Muscle layer of colon (tissue), 2 donors: ENCODE results near the gene AUTS2.

Experiments
- H3K27ac ChIP-seq: one replicate; pipeline ENCODE4 v1.7.0; 2013; ENCODE audit warnings: low read depth, mild to moderate bottlenecking, low read length, moderate library complexity
- H3K27me3 ChIP-seq, 2 donors: one replicate each; pipeline ENCODE4 v1.7.0; 2013; ENCODE audit warnings: low read length in 2 of 2, mild to moderate bottlenecking in 2 of 2; ENCODE audit not compliant: insufficient read depth in 2 of 2, control insufficient read depth in 1 of 2
- H3K36me3 ChIP-seq: one replicate; pipeline ENCODE4 v1.7.0; 2013; ENCODE audit warnings: mild to moderate bottlenecking, low read length; ENCODE audit not compliant: insufficient read depth
- H3K4me1 ChIP-seq: one replicate; pipeline ENCODE4 v1.7.0; 2013; ENCODE audit warnings: mild to moderate bottlenecking, low read length; ENCODE audit not compliant: insufficient read depth
- H3K4me3 ChIP-seq, 2 donors: one replicate each; pipeline ENCODE4 v1.7.0; 2013; ENCODE audit warnings: low read length in 2 of 2, low read depth in 1 of 2, mild to moderate bottlenecking in 1 of 2, moderate library complexity in 1 of 2
- H3K9ac ChIP-seq: one replicate; pipeline ENCODE4 v1.7.0; 2013; ENCODE audit warnings: low read length
- H3K9me3 ChIP-seq: one replicate; pipeline ENCODE4 v1.7.0; 2013; ENCODE audit warnings: mild to moderate bottlenecking, low read length
- donor health status: abdominal sarcoma.
- donor health status: Adenocarcinoma of cecum.

AUTS2 gene

GRCh38 chr7:70512761-70513160, 914.5 kb downstream of the AUTS2 start:
- no peaks in the 10 kb centered on the region for H3K4me1 ChIP-seq
- H3K9me3 ChIP-seq = no peaks in the 10 kb centered on the region

GRCh38 chr7:70520611-70521010, 922.3 kb downstream of the AUTS2 start:
- Histone ChIP-seq H3K36me3 (no peaks in the 10 kb centered on the region), H3K4me1 (peaks cover 6% of the 10 kb centered on the region), H3K9me3 (no peaks in the 10 kb centered on the region), H3K9ac (no peak overlapping the region), H3K27me3 (no peaks in the 10 kb centered on the region), H3K4me3 (no peak overlapping the region), H3K27ac (no peak overlapping the region)

More at GRCh38 chr7:70512761-70513160, 914.5 kb downstream of the AUTS2 start:
- no peak overlapping the region for H3K4me3 ChIP-seq
- no peak overlapping the region for H3K9ac ChIP-seq
- H3K36me3 ChIP-seq = no peaks in the 10 kb centered on the region
- H3K27me3 ChIP-seq = no peaks in the 10 kb centered on the region
- no peak overlapping the region for H3K27ac ChIP-seq

- Histone ChIP-seq H3K4me1 (peaks cover 6% of the 10 kb centered on the region), H3K9ac (no peak overlapping the region), H3K36me3 (no peaks in the 10 kb centered on the region), H3K4me3 (no peak overlapping the region), H3K27me3 (no peaks in the 10 kb centered on the region), H3K9me3 (no peaks in the 10 kb centered on the region), H3K27ac (no peak overlapping the region)
These were observed 925.1 kb downstream of the AUTS2 start for GRCh38 chr7:70523249-70523988.

- Histone ChIP-seq H3K9ac (no peak overlapping the region), H3K9me3 (no peaks in the 10 kb centered on the region), H3K4me1 (peaks cover 6% of the 10 kb centered on the region), H3K27me3 (no peaks in the 10 kb centered on the region), H3K27ac (no peak overlapping the region), H3K4me3 (no peak overlapping the region), H3K36me3 (no peaks in the 10 kb centered on the region)
These were observed 925.7 kb downstream of the AUTS2 start for GRCh38 chr7:70523989-70524351.

GRCh38 chr7:70525991-70526390, 927.7 kb downstream of the AUTS2 start:
- Histone ChIP-seq H3K9me3 (no peaks in the 10 kb centered on the region), H3K27ac (no peak overlapping the region), H3K36me3 (no peaks in the 10 kb centered on the region), H3K4me3 (no peak overlapping the region), H3K4me1 (peaks cover 6% of the 10 kb centered on the region), H3K9ac (no peak overlapping the region), H3K27me3 (no peaks in the 10 kb centered on the region)

- Histone ChIP-seq H3K36me3 (no peaks in the 10 kb centered on the region), H3K27ac (no peak overlapping the region)
These were observed 929.3 kb downstream of the AUTS2 start for GRCh38 chr7:70527520-70528115.

GRCh38 chr7:70529436-70529835, 931.2 kb downstream of the AUTS2 start:
- no peaks in the 10 kb centered on the region for H3K36me3 ChIP-seq
- H3K9me3 ChIP-seq = no peaks in the 10 kb centered on the region
- H3K9ac ChIP-seq = no peak overlapping the region
- H3K27me3 ChIP-seq = no peaks in the 10 kb centered on the region
- H3K4me1 ChIP-seq = no peaks in the 10 kb centered on the region
- no peak overlapping the region for H3K27ac ChIP-seq
- no peak overlapping the region for H3K4me3 ChIP-seq

More at GRCh38 chr7:70527520-70528115, 929.3 kb downstream of the AUTS2 start:
- Histone ChIP-seq H3K9ac (no peak overlapping the region), H3K27me3 (no peaks in the 10 kb centered on the region), H3K4me1 (peaks cover 6% of the 10 kb centered on the region), H3K9me3 (no peaks in the 10 kb centered on the region), H3K4me3 (no peak overlapping the region)

- Histone ChIP-seq H3K27ac (no peak overlapping the region), H3K36me3 (no peaks in the 10 kb centered on the region), H3K27me3 (no peaks in the 10 kb centered on the region), H3K4me1 (no peaks in the 10 kb centered on the region), H3K4me3 (no peak overlapping the region), H3K9me3 (no peaks in the 10 kb centered on the region), H3K9ac (no peak overlapping the region)
These were observed 931.8 kb downstream of the AUTS2 start for GRCh38 chr7:70529914-70530585.

- H3K4me3 ChIP-seq = no peak overlapping the region
- H3K9ac ChIP-seq = no peak overlapping the region
- H3K27ac ChIP-seq = no peak overlapping the region
- no peaks in the 10 kb centered on the region for H3K9me3 ChIP-seq
- H3K27me3 ChIP-seq = no peaks in the 10 kb centered on the region
- H3K4me1 ChIP-seq = no peaks in the 10 kb centered on the region
- no peaks in the 10 kb centered on the region for H3K36me3 ChIP-seq
These were observed 935.3 kb downstream of the AUTS2 start for GRCh38 chr7:70533614-70534013.

GRCh38 chr7:70539205-70539604, 940.9 kb downstream of the AUTS2 start:
- no peaks in the 10 kb centered on the region for H3K36me3 ChIP-seq
- H3K27ac ChIP-seq = no peak overlapping the region
- no peak overlapping the region for H3K4me3 ChIP-seq

GRCh38 chr7:70539617-70540016, 941.3 kb downstream of the AUTS2 start:
- Histone ChIP-seq H3K27me3 (no peaks in the 10 kb centered on the region), H3K4me1 (no peaks in the 10 kb centered on the region), H3K9ac (no peak overlapping the region), H3K4me3 (no peak overlapping the region), H3K36me3 (no peaks in the 10 kb centered on the region), H3K9me3 (no peaks in the 10 kb centered on the region), H3K27ac (no peak overlapping the region)

More at GRCh38 chr7:70539205-70539604, 940.9 kb downstream of the AUTS2 start:
- H3K9ac ChIP-seq = no peak overlapping the region
- H3K4me1 ChIP-seq = no peaks in the 10 kb centered on the region
- H3K27me3 ChIP-seq = no peaks in the 10 kb centered on the region
- H3K9me3 ChIP-seq = no peaks in the 10 kb centered on the region
